HCT116 (cell line): Measurements from ENCODE around the gene MORN1.

Experiments
- CBX3 ChIP-seq: IDR thresholded peaks from 2 replicates; pipeline ENCODE4 v1.6.1; 2012; ENCODE audit warnings: low read depth
- ELF1 ChIP-seq: IDR thresholded peaks from 2 replicates; pipeline ENCODE4 v1.6.1; 2012; ENCODE audit warnings: low read depth, borderline replicate concordance
- EZH2 ChIP-seq: fragments of 200-600 bp; sonication (generic); IDR thresholded peaks from 2 replicates; pipeline ENCODE4 v1.6.1; 2017; ENCODE audit warnings: antibody characterized with exemption, mixed run types
- POLR2A ChIP-seq: IDR thresholded peaks from 2 replicates; pipeline ENCODE4 v1.7.0; 2011; ENCODE audit warnings: borderline replicate concordance; ENCODE audit not compliant: insufficient read depth, insufficient read length; ENCODE audit errors: extremely low read depth
- POLR2AphosphoS5 ChIP-seq: IDR thresholded peaks from 2 replicates; pipeline ENCODE4 v1.6.1; 2011; ENCODE audit warnings: mild to moderate bottlenecking, low read depth, low read length, moderate library complexity
- SRF ChIP-seq: IDR thresholded peaks from 2 replicates; pipeline ENCODE4 v1.6.1; 2012; ENCODE audit warnings: low read depth
- TF ChIP-seq, protein P1 (sequence below): IDR thresholded peaks from 2 replicates; pipeline ENCODE4 v1.6.1; 2011; ENCODE audit warnings: mild to moderate bottlenecking, low read length, moderate library complexity; ENCODE audit not compliant: insufficient replicate concordance; ENCODE audit errors: extremely low read depth
- TF ChIP-seq, protein P2 (sequence below), 3 experiments: fragments of 200-600 bp in 1 of 3; sonication (generic) in 1 of 3; IDR thresholded peaks in 2 of 3; conservative IDR thresholded peaks in 1 of 3; 2 replicates each; pipeline ENCODE4 v1.5.1; 2012 to 2017; ENCODE audit warnings: low read depth in 2 of 3, low read length in 2 of 3, antibody characterized with exemption in 1 of 3, borderline replicate concordance in 1 of 3, control low read depth in 1 of 3, mild to moderate bottlenecking in 1 of 3, mixed read lengths in 1 of 3, mixed run types in 1 of 3, moderate library complexity in 1 of 3; ENCODE audit not compliant: insufficient read depth in 1 of 3
- TF ChIP-seq, protein P3 (sequence below): IDR thresholded peaks from 2 replicates; pipeline ENCODE4 v1.6.1; 2012; ENCODE audit warnings: low read depth

DNA sequence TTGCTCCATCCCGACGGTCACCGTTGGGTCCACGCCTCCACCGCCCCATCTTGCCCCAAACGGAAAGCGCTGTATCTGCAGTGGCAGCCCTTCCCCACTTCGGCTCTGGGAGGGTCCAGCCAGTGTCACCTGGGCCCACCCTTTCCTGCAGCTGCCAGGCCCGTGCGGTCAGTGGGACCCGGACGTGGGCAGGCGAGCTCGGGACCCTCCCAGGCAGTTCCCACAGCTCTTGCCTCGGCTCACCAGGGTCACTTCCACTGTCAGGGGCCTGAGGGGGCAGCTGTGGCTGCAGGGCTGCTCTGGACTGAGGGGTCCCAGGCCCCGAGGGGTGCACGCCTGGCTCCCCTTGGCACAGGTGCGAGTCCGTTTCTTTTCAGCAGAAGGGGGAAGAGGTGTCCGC lies 82.5 kb downstream of the MORN1 start:
- TF ChIP-seq, protein P1, sequence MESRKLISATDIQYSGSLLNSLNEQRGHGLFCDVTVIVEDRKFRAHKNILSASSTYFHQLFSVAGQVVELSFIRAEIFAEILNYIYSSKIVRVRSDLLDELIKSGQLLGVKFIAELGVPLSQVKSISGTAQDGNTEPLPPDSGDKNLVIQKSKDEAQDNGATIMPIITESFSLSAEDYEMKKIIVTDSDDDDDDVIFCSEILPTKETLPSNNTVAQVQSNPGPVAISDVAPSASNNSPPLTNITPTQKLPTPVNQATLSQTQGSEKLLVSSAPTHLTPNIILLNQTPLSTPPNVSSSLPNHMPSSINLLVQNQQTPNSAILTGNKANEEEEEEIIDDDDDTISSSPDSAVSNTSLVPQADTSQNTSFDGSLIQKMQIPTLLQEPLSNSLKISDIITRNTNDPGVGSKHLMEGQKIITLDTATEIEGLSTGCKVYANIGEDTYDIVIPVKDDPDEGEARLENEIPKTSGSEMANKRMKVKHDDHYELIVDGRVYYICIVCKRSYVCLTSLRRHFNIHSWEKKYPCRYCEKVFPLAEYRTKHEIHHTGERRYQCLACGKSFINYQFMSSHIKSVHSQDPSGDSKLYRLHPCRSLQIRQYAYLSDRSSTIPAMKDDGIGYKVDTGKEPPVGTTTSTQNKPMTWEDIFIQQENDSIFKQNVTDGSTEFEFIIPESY = no peak
- TF ChIP-seq, protein P2, sequence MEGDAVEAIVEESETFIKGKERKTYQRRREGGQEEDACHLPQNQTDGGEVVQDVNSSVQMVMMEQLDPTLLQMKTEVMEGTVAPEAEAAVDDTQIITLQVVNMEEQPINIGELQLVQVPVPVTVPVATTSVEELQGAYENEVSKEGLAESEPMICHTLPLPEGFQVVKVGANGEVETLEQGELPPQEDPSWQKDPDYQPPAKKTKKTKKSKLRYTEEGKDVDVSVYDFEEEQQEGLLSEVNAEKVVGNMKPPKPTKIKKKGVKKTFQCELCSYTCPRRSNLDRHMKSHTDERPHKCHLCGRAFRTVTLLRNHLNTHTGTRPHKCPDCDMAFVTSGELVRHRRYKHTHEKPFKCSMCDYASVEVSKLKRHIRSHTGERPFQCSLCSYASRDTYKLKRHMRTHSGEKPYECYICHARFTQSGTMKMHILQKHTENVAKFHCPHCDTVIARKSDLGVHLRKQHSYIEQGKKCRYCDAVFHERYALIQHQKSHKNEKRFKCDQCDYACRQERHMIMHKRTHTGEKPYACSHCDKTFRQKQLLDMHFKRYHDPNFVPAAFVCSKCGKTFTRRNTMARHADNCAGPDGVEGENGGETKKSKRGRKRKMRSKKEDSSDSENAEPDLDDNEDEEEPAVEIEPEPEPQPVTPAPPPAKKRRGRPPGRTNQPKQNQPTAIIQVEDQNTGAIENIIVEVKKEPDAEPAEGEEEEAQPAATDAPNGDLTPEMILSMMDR (IDR thresholded peaks at IDR 0.05 in 2 of 3, conservative IDR thresholded peaks at IDR 0.05 in 1 of 3; ENCODE audit: borderline replicate concordance in 1 of 3, insufficient read depth in 1 of 3, low read depth in 2 of 3, low read length in 2 of 3) = no peak
- TF ChIP-seq ELF1 (no peak), CBX3 (no peak), SRF (no peak), POLR2A (no peak), EZH2 (no peak), POLR2AphosphoS5 (no peak)
- TF ChIP-seq, protein P3, sequence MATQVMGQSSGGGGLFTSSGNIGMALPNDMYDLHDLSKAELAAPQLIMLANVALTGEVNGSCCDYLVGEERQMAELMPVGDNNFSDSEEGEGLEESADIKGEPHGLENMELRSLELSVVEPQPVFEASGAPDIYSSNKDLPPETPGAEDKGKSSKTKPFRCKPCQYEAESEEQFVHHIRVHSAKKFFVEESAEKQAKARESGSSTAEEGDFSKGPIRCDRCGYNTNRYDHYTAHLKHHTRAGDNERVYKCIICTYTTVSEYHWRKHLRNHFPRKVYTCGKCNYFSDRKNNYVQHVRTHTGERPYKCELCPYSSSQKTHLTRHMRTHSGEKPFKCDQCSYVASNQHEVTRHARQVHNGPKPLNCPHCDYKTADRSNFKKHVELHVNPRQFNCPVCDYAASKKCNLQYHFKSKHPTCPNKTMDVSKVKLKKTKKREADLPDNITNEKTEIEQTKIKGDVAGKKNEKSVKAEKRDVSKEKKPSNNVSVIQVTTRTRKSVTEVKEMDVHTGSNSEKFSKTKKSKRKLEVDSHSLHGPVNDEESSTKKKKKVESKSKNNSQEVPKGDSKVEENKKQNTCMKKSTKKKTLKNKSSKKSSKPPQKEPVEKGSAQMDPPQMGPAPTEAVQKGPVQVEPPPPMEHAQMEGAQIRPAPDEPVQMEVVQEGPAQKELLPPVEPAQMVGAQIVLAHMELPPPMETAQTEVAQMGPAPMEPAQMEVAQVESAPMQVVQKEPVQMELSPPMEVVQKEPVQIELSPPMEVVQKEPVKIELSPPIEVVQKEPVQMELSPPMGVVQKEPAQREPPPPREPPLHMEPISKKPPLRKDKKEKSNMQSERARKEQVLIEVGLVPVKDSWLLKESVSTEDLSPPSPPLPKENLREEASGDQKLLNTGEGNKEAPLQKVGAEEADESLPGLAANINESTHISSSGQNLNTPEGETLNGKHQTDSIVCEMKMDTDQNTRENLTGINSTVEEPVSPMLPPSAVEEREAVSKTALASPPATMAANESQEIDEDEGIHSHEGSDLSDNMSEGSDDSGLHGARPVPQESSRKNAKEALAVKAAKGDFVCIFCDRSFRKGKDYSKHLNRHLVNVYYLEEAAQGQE = no peak
